ENCODE measurements around the gene IL34.

IL34 gene

GRCh38 chr16:70646260-70647241 lies at the start of gene IL34:
IL34 (plus strand) TSS chr16:70646559; CDS start chr16:70646948, 389 bp downstream.
- TF ChIP-seq CTCF (IDR thresholded peaks at IDR 0.05; ENCODE audit: insufficient read depth, low read depth, low read length, missing control alignments), result no peak
- DNase-seq (ENCODE audit: low read depth), result no peak
- H3K4me3 ChIP-seq (ENCODE audit: low read depth, low read length), result no peak within 1 kb of the TSS

- no peak for TF ChIP-seq CTCF (IDR thresholded peaks at IDR 0.05; ENCODE audit: insufficient read depth, low read depth, low read length, missing control alignments)
- no peak for DNase-seq (ENCODE audit: low read depth)
- no peak overlapping the region for H3K4me3 ChIP-seq (ENCODE audit: low read depth, low read length)
Measured at GRCh38 chr16:70597135-70597835, 49.1 kb upstream of the IL34 start.

- DNase-seq (ENCODE audit: low read depth), result no peak
- no peak overlapping the region for H3K4me3 ChIP-seq (ENCODE audit: low read depth, low read length)
- TF ChIP-seq CTCF (IDR thresholded peaks at IDR 0.05; ENCODE audit: insufficient read depth, low read depth, low read length, missing control alignments), result no peak
Measured at GRCh38 chr16:70598937-70599503, 47.3 kb upstream of the IL34 start.

GRCh38 chr16:70600730-70601129 lies 45.6 kb upstream of the IL34 start:
- DNase-seq (ENCODE audit: low read depth), result no peak
- TF ChIP-seq CTCF (IDR thresholded peaks at IDR 0.05; ENCODE audit: insufficient read depth, low read depth, low read length, missing control alignments), result no peak
- no peak overlapping the region for H3K4me3 ChIP-seq (ENCODE audit: low read depth, low read length)

- no peak overlapping the region for H3K4me3 ChIP-seq (ENCODE audit: low read depth, low read length)
- TF ChIP-seq CTCF (IDR thresholded peaks at IDR 0.05; ENCODE audit: insufficient read depth, low read depth, low read length, missing control alignments), result no peak
- DNase-seq (ENCODE audit: low read depth), result no peak
Measured at GRCh38 chr16:70601576-70602575, 44.5 kb upstream of the IL34 start.

- H3K4me3 ChIP-seq (ENCODE audit: low read depth, low read length), result no peak overlapping the region
- TF ChIP-seq CTCF (IDR thresholded peaks at IDR 0.05; ENCODE audit: insufficient read depth, low read depth, low read length, missing control alignments), result no peak
- no peak for DNase-seq (ENCODE audit: low read depth)
Measured at GRCh38 chr16:70602831-70603230, 43.5 kb upstream of the IL34 start.

Data from GM12865 (cell line).